ENCODE results near the gene DLG2.

The DLG2 gene

GRCh38 chr11:85665733-85666132, 38.6 kb upstream of the DLG2 start:
- POLR2A ChIA-PET: interaction anchor here (1.4 kb wide), 1 partner anchor 38 kb away, joined by 4 read pairs; the partner anchor contains the start of gene TMEM126B
- DNase-seq (ENCODE audit: low read depth, low spot score): no peak
- TF ChIP-seq CTCF (IDR thresholded peaks at IDR 0.05; ENCODE audit: insufficient read depth, low read length, missing control alignments): no peak
- CTCF ChIA-PET: no interaction called here
- no peak overlapping the region for H3K4me3 ChIP-seq (ENCODE audit: low read depth, low read length)

GRCh38 chr11:85664615-85665481, 37.7 kb upstream of the DLG2 start, which contains the start of gene CREBZF:
CREBZF (minus strand) TSS chr11:85665129; CDS start chr11:85664875, 254 bp downstream.
- ChIA-PET POLR2A (interaction anchor here (0.6 to 1.4 kb wide), 6 partner anchors 11 to 163 kb away, joined by 3 to 4 read pairs (median 4); partner anchors contain the start of genes CCDC89 and TMEM126B), CTCF (interaction anchor here (0.8 to 2.8 kb wide), 5 partner anchors 9 to 160 kb away, joined by 3 to 10 read pairs (median 4); no protein-coding TSS in a partner anchor)
- peak within 1 kb of the TSS; percentile 83 for H3K4me3 ChIP-seq (ENCODE audit: low read depth, low read length)
- TF ChIP-seq CTCF (IDR thresholded peaks at IDR 0.05; ENCODE audit: insufficient read depth, low read length, missing control alignments): no peak
- DNase-seq (ENCODE audit: low read depth, low spot score): peak; percentile 71

GRCh38 chr11:85663753-85664614, 36.8 kb upstream of the DLG2 start:
- ChIA-PET CTCF (interaction anchor here (0.7 to 2.8 kb wide), 6 partner anchors 10 to 191 kb away, joined by 3 to 10 read pairs (median 4); partner anchors contain the start of genes CCDC83 and SYTL2), POLR2A (interaction anchor here (0.6 to 1.4 kb wide), 5 partner anchors 15 to 412 kb away, joined by 3 to 4 read pairs (median 4); partner anchors contain the start of genes CCDC89 and TMEM126B)
- peak; percentile 47 for TF ChIP-seq CTCF (IDR thresholded peaks at IDR 0.05; ENCODE audit: insufficient read depth, low read length, missing control alignments)
- peak overlapping the region; percentile 83 for H3K4me3 ChIP-seq (ENCODE audit: low read depth, low read length)
- no peak for DNase-seq (ENCODE audit: low read depth, low spot score)

GRCh38 chr11:85663080-85663752, 36.1 kb upstream of the DLG2 start:
- DNase-seq (ENCODE audit: low read depth, low spot score): no peak
- no peak for TF ChIP-seq CTCF (IDR thresholded peaks at IDR 0.05; ENCODE audit: insufficient read depth, low read length, missing control alignments)
- CTCF ChIA-PET: interaction anchor here (1.0 to 2.8 kb wide), 5 partner anchors 9 to 192 kb away, joined by 3 to 10 read pairs (median 6); partner anchors contain the start of gene CCDC83
- peak overlapping the region; percentile 83 for H3K4me3 ChIP-seq (ENCODE audit: low read depth, low read length)
- POLR2A ChIA-PET: interaction anchor here (0.6 to 0.7 kb wide), 2 partner anchors 163 to 413 kb away, joined by 3 read pairs; no protein-coding TSS in a partner anchor

GRCh38 chr11:85661972-85662664, 35.0 kb upstream of the DLG2 start:
- DNase-seq (ENCODE audit: low read depth, low spot score): no peak
- TF ChIP-seq CTCF (IDR thresholded peaks at IDR 0.05; ENCODE audit: insufficient read depth, low read length, missing control alignments): no peak
- CTCF ChIA-PET: interaction anchor here (0.7 to 1.5 kb wide), 5 partner anchors 33 to 882 kb away, joined by 3 to 4 read pairs (median 3); no protein-coding TSS in a partner anchor
- POLR2A ChIA-PET: no interaction called here
- peak overlapping the region; percentile 83 for H3K4me3 ChIP-seq (ENCODE audit: low read depth, low read length)
